SK-N-MC (cell line): ENCODE data around the gene DSC3.

Experiments
- DNase-seq: peaks from one replicate; pipeline ENCODE4 v3.0.0-alpha.2; 2011; ENCODE audit warnings: low read depth, low spot score
- H3K27ac ChIP-seq: fragments of 200-600 bp; sonication (generic); 2 replicates; pipeline ENCODE4 v1.5.1; 2016; ENCODE audit warnings: mixed run types
- H3K36me3 ChIP-seq: fragments of 200-600 bp; sonication (generic); 2 replicates; pipeline ENCODE4 v1.6.1; 2017; ENCODE audit warnings: antibody characterized with exemption, low read length, mixed read lengths; ENCODE audit not compliant: insufficient read depth
- H3K4me3 ChIP-seq: fragments of 200-600 bp; sonication (generic); 2 replicates; pipeline ENCODE4 v1.5.1; 2016
- H3K9ac ChIP-seq: fragments of 200-600 bp; sonication (generic); 2 replicates; pipeline ENCODE4 v1.8.0; 2017; ENCODE audit warnings: mixed run types, mixed read lengths; ENCODE audit not compliant: insufficient read length
- H3K9me3 ChIP-seq: fragments of 200-600 bp; sonication (generic); 2 replicates; pipeline ENCODE4 v1.6.1; 2017; ENCODE audit warnings: low read depth, mild to moderate bottlenecking, antibody characterized with exemption, low read length, moderate library complexity, mixed read lengths
- EZH2 ChIP-seq: fragments of 200-600 bp; sonication (generic); IDR thresholded peaks from one replicate; pipeline ENCODE4 v1.6.1; 2017; ENCODE audit warnings: antibody characterized with exemption
- FOXP2 ChIP-seq: optimal IDR thresholded peaks from 2 replicates; pipeline ENCODE3; 2011; ENCODE audit warnings: mild to moderate bottlenecking, moderate library complexity; ENCODE audit not compliant: insufficient read depth; ENCODE audit errors: extremely low read length, control extremely low read depth
- POLR2AphosphoS5 ChIP-seq: IDR thresholded peaks from 2 replicates; pipeline ENCODE4 v1.6.1; 2012; ENCODE audit warnings: mild to moderate bottlenecking, low read depth, low read length, borderline replicate concordance

DSC3 gene

DNA sequence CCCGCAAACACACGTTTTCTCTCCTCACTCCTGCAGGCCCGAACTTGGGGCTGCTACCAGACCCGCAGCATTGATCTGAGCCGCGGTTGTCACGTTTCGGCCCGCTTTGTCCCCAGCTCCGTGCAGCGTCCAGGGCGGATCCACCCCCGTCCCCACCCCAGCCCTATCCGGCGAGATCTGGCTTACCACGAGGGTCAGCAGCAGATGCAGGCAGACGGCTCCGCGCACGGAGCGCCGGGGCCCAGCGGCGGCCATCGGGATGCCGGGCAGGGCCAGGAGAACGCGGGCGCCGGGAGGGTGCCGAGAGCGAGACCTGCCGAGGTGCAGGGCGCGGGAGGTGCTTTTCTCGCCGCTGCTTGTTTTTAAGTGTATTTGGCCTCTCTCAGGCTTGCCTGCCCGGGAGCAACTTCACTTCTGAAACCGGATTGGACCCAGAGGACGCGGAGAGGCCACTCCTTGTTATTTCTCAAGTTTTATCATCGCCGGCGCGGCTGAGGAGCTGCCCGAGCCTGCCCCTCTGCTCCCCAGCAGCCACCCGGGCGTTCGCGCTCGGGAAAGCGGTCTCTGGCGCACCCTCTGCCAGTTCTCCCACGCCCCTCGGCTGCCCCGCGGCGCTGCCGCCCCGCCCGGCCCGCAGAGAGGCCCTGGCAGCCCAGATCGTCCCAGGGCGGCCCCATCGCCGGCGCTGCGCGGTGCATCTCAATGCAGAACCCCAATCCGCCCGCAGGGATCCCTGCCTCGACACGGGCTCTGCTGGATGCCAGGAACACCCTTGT lies at the start of gene DSC3:
TSS of gene DSC3 (minus strand) at position 337 of the 776 bp plus-strand sequence. CDS start at position 255, 82 bp downstream.
- DNase-seq, result no peak
- Histone ChIP-seq H3K4me3 (no peak within 1 kb of the TSS), H3K27ac (no peak within 1 kb of the TSS), H3K9me3 (no peaks in the 10 kb centered on the region), H3K36me3 (no peaks in the 10 kb centered on the region), H3K9ac (no peak within 1 kb of the TSS)
- no peak for TF ChIP-seq EZH2
- no peak for TF ChIP-seq FOXP2
- TF ChIP-seq POLR2AphosphoS5, result no peak

DNA sequence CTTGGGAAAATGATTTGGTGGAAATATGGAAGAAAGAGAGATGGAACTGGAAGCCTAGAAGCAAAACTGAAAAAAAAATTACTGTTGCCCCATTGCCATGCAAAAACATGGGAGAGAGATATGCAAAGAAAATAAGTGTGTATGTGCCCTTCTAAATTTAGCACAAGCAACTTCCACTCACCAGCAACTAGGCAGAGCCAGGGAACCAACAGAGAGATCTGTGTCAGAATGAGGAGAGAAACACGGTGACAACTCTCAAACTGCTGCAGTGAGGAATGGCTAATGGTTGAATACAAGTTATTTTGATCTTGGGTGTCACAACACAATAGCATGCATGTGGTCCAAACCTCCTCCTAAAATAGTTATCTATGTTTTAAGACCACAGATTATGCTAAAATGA lies 48.8 kb upstream of the DSC3 start:
- Histone ChIP-seq H3K9ac (no peak overlapping the region), H3K9me3 (no peaks in the 10 kb centered on the region), H3K36me3 (no peaks in the 10 kb centered on the region), H3K27ac (no peak overlapping the region), H3K4me3 (no peak overlapping the region)
- TF ChIP-seq FOXP2 (no peak), POLR2AphosphoS5 (no peak), EZH2 (no peak)
- DNase-seq, result no peak

DNA sequence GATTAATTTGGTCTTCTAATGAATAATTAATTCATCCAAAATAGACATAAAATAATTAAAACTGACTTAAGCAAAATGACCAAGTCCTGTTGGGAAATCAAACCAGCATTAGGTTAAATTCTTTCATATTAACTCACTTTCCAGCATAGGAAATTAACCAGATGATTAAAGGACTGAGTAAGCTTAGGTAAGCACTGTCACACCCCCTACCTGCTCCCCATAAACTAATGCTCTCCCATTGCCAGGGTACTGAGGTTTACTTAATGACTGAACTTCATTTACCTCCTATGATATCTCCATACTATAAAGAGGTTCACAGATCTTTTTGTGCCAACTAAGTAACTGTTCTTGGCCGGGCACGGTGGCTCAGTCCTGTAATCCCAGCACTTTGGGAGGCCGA lies 46.0 kb upstream of the DSC3 start:
- Histone ChIP-seq H3K4me3 (no peak overlapping the region), H3K9ac (no peak overlapping the region), H3K36me3 (no peaks in the 10 kb centered on the region), H3K27ac (no peak overlapping the region), H3K9me3 (no peaks in the 10 kb centered on the region)
- no peak for DNase-seq
- TF ChIP-seq EZH2 (no peak), FOXP2 (no peak), POLR2AphosphoS5 (no peak)

DNA sequence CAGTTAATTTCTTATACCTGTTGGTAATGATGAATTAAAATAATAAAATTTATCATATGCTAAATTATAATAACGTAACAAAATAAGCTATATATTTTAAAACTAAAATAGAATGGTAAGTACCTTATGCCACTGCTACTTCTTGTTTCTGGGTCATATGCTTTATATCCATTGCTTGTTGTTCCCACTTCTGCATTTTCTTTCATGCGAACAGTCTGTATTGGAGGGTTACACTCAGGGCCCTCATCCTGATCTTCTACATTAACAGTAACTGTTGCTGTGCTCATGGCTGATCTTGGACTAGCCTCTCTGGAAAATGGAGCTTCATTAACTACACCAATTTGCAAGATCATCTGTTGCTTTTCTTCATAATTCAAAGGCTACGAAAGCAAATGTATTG lies 37.4 kb upstream of the DSC3 start:
- Histone ChIP-seq H3K4me3 (no peak overlapping the region), H3K36me3 (no peaks in the 10 kb centered on the region), H3K9ac (no peak overlapping the region), H3K27ac (no peak overlapping the region), H3K9me3 (no peaks in the 10 kb centered on the region)
- TF ChIP-seq EZH2, result no peak
- TF ChIP-seq POLR2AphosphoS5, result no peak
- no peak for TF ChIP-seq FOXP2
- no peak for DNase-seq

DNA sequence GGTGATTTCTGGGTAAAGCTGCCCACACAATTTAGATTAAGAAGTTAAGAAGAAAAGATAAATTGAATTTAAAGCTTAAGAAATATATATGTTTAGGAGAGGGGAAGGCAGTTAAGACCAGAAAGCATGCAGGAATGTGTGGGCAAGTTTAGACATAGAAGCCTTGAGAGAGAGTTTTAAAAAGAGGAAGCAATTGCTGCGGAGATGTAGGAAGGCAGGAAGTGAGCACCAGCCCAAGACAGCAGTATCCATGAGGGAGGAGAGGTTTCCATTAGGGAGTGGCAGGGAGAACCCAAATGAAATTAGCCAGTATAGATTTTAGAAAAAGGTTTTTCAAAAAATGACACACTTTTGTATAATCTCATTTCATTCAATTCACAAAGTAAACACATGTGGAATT lies 35.3 kb upstream of the DSC3 start:
- Histone ChIP-seq H3K9me3 (no peaks in the 10 kb centered on the region), H3K36me3 (no peaks in the 10 kb centered on the region), H3K9ac (no peak overlapping the region), H3K27ac (no peak overlapping the region), H3K4me3 (no peak overlapping the region)
- TF ChIP-seq POLR2AphosphoS5 (no peak), FOXP2 (no peak), EZH2 (no peak)
- no peak for DNase-seq

DNA sequence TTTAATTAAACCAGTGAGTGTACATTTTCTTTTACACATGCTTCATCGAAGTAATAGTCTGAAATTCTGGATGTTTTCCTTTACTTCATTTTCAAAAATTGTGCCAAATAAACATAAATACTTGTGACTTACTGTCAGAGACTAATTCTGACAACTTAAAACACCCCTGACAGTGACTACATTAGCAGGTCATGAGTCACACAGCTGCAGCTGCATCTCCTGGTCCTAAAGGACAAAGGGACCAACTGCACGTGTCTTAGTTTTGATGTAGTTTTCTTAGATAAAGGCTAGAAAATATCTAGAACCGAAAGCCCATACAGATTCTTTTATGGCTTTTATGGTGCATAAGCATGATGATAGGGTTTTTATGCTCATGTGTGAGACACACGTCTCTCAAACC lies 29.6 kb upstream of the DSC3 start:
- TF ChIP-seq POLR2AphosphoS5, result no peak
- TF ChIP-seq EZH2, result no peak
- no peak for TF ChIP-seq FOXP2
- H3K36me3 ChIP-seq, result no peaks in the 10 kb centered on the region
- H3K4me3 ChIP-seq, result no peak overlapping the region
- H3K9me3 ChIP-seq, result no peaks in the 10 kb centered on the region
- H3K9ac ChIP-seq, result no peak overlapping the region
- no peak for DNase-seq
- no peak overlapping the region for H3K27ac ChIP-seq

DNA sequence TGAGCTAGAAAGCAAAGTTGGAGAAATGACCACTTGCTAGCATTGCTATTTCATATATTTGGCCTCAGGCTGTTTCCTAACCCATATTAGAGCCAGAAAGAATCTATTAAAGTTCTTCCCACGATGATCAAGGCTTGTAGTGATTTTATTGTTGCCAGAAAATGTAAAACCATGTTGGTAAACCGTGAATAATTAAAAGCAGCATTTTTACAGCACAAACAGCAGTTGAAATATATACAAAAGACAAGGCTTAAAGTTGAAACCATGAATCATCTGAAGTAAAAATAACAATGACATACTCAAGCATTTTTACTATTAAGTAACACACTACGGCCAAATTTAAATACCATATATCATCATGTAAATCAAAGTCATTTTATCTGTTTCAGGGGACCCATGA lies 27.7 kb upstream of the DSC3 start:
- DNase-seq, result no peak

DNA sequence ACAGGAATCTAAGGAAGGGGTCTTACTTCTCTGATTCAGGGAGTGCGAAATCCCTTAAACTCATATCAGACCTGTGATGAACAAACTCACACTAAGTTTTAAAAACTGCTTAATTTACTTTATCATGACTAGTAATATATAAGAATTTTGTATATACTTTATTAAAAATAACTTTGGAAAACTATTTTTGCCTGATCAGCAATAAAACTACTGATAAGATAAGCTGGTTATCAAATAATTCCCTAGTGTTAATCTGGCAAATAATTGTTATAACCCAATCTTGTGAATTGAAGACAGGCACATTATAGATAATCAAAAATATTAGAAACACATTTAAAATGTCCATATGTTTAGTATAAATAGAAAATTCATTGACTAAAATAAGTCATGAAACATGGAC lies 23.7 kb upstream of the DSC3 start:
- Histone ChIP-seq H3K36me3 (no peaks in the 10 kb centered on the region), H3K27ac (no peak overlapping the region), H3K9me3 (no peaks in the 10 kb centered on the region), H3K9ac (no peak overlapping the region), H3K4me3 (no peak overlapping the region)
- no peak for DNase-seq
- TF ChIP-seq POLR2AphosphoS5 (no peak), FOXP2 (no peak), EZH2 (no peak)

More for the DNA sequence above, 27.7 kb upstream of the DSC3 start:
- no peak overlapping the region for H3K4me3 ChIP-seq
- H3K9ac ChIP-seq, result no peak overlapping the region
- H3K9me3 ChIP-seq, result no peaks in the 10 kb centered on the region
- no peak for TF ChIP-seq FOXP2
- no peak for TF ChIP-seq EZH2
- no peak for TF ChIP-seq POLR2AphosphoS5
- no peak overlapping the region for H3K27ac ChIP-seq
- no peaks in the 10 kb centered on the region for H3K36me3 ChIP-seq
